HUES48 (cell line): Measurements from ENCODE around the gene TUT1.
"Not testable (repeated sequence)": the region's sequence is repeated elsewhere in the genome, so short reads cannot be mapped to it uniquely, and the experiment has no call there.

Experiments
- H3K27ac ChIP-seq: one replicate; pipeline ENCODE4 v1.7.0; 2013; ENCODE audit warnings: low read depth, low read length, inconsistent platforms
- H3K27me3 ChIP-seq: 2 replicates; pipeline ENCODE4 v1.6.1; 2013; ENCODE audit warnings: mild to moderate bottlenecking, low read length; ENCODE audit not compliant: control insufficient read depth, insufficient read depth
- H3K36me3 ChIP-seq: 2 replicates; pipeline ENCODE4 v1.6.1; 2013; ENCODE audit warnings: low read length; ENCODE audit not compliant: control insufficient read depth, insufficient read depth
- H3K4me1 ChIP-seq: 2 replicates; pipeline ENCODE4 v1.6.1; 2013; ENCODE audit warnings: mild to moderate bottlenecking, low read length; ENCODE audit not compliant: control insufficient read depth, insufficient read depth
- H3K4me3 ChIP-seq: 2 replicates; pipeline ENCODE4 v1.5.1; 2013; ENCODE audit warnings: mild to moderate bottlenecking, low read depth, low read length
- H3K9ac ChIP-seq: 2 replicates; pipeline ENCODE4 v1.6.1; 2013; ENCODE audit warnings: mild to moderate bottlenecking, low read depth, low read length, moderate library complexity
- H3K9me3 ChIP-seq: 2 replicates; pipeline ENCODE4 v1.6.1; 2013; ENCODE audit warnings: low read length; ENCODE audit not compliant: control insufficient read depth, insufficient read depth

TUT1 gene

DNA sequence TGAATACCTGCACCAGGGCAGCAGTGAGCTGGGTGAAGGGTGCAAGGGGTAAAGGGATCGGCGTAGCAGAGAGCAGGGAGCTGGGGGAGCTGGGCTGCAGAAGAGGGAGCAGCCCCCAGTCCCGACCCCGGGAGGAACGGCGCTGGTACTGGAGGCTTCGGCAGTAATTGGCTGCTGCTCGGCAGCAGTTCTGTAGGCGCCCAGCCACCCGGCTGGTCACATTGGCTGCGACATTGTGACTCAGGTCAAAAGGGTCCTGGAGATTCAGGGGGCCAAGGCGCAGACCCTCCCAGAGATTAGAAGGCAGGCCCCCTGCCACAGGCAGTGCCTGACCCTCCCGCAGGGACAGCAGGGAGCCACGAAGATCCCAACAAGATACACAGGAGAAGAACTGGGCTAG is 15.5 kb downstream of the TUT1 start:
- Histone ChIP-seq H3K4me3 (no peak overlapping the region), H3K4me1 (peaks cover 16% of the 10 kb centered on the region), H3K27ac (no peak overlapping the region), H3K9me3 (no peaks in the 10 kb centered on the region), H3K9ac (no peak overlapping the region), H3K27me3 (no peaks in the 10 kb centered on the region), H3K36me3 (peaks cover 62% of the 10 kb centered on the region)

DNA sequence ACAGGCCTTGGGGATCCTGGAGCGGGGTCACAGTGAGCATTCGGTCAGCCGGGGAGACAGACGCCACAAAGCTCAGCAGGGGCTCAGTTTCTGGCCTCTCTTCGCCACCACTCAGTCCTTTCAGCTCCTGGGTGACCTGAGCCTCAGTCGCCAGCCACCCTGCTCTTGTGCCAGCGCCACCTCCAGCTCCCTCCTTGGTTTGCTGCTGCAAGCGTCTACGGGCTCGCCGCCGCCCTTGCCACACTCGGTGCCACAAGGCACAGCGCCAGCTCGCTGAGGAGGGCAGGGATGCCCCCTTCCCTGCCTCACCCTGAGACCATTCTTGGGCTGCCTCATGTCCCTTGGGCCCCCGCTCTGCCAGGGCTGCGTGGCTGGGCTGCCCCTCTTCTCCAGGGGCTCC is 16.2 kb downstream of the TUT1 start:
- no peak overlapping the region for H3K27ac ChIP-seq
- H3K4me3 ChIP-seq, result peak overlapping the region; percentile 91
- H3K4me1 ChIP-seq, result peaks cover 16% of the 10 kb centered on the region
- no peaks in the 10 kb centered on the region for H3K27me3 ChIP-seq
- H3K9ac ChIP-seq, result no peak overlapping the region
- peaks cover 64% of the 10 kb centered on the region for H3K36me3 ChIP-seq
- no peaks in the 10 kb centered on the region for H3K9me3 ChIP-seq

- peaks cover 16% of the 10 kb centered on the region for H3K4me1 ChIP-seq
- H3K36me3 ChIP-seq, result peaks cover 65% of the 10 kb centered on the region
- peak overlapping the region; percentile 67 for H3K9ac ChIP-seq
- H3K27ac ChIP-seq, result peak overlapping the region; percentile 83
- peak overlapping the region; percentile 91 for H3K4me3 ChIP-seq
- H3K27me3 ChIP-seq, result no peaks in the 10 kb centered on the region
- no peaks in the 10 kb centered on the region for H3K9me3 ChIP-seq
Observed at GRCh38 chr11:62574363-62575071, 16.8 kb downstream of the TUT1 start.

GRCh38 chr11:62573592-62574362 is 17.5 kb downstream of the TUT1 start, which contains the start of gene EEF1G:
Gene EEF1G (minus strand): TSS chr11:62573891. CDS start chr11:62573842, 49 bp downstream.
- Histone ChIP-seq H3K27ac (peak within 1 kb of the TSS; percentile 86), H3K9ac (peak within 1 kb of the TSS; percentile 87), H3K4me1 (peaks cover 16% of the 10 kb centered on the region), H3K27me3 (no peaks in the 10 kb centered on the region), H3K9me3 (no peaks in the 10 kb centered on the region), H3K36me3 (peaks cover 66% of the 10 kb centered on the region), H3K4me3 (peak within 1 kb of the TSS; percentile 91)

- Histone ChIP-seq H3K27me3 (no peaks in the 10 kb centered on the region), H3K27ac (peak overlapping the region; percentile 86), H3K36me3 (peaks cover 65% of the 10 kb centered on the region), H3K9ac (peak overlapping the region; percentile 87), H3K4me3 (peak overlapping the region; percentile 91), H3K9me3 (no peaks in the 10 kb centered on the region), H3K4me1 (peaks cover 16% of the 10 kb centered on the region)
Observed at GRCh38 chr11:62573006-62573591, 18.2 kb downstream of the TUT1 start.

- peaks cover 68% of the 10 kb centered on the region for H3K36me3 ChIP-seq
Observed at GRCh38 chr11:62572431-62572830, 18.9 kb downstream of the TUT1 start.

DNA sequence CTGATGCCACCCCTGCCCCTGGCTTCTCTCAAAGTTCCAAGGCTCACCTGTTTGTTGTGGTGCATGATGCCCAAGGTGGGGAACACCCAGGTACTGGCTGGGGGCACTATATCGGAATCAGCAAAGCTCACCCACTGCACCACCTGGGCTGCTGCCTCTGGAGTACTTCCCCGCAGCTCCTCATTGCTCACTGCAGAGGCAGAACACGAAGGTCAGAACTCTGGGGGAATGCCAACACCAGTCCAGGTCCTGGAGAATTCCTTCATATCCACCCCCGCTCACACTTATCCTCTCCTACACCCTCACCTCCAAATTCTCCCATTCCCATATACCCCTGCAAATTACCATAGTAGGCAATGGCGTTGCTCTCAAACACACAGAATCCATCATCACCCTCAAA is 19.8 kb downstream of the TUT1 start:
- H3K4me1 ChIP-seq, result peaks cover 16% of the 10 kb centered on the region
- not testable (repeated sequence) for H3K9me3 ChIP-seq, H3K9ac ChIP-seq, H3K27me3 ChIP-seq
- H3K27ac ChIP-seq, result peak overlapping the region; percentile 24
- H3K4me3 ChIP-seq, result 0 out of 2 replicates have a peak overlapping the region, but pooled peaks have one; percentile 91
- peaks cover 68% of the 10 kb centered on the region for H3K36me3 ChIP-seq

More at GRCh38 chr11:62572431-62572830, 18.9 kb downstream of the TUT1 start:
- Histone ChIP-seq H3K4me3 (peak overlapping the region; percentile 91), H3K27me3 (no peaks in the 10 kb centered on the region), H3K4me1 (peaks cover 16% of the 10 kb centered on the region), H3K9ac (peak overlapping the region; percentile 87), H3K27ac (peak overlapping the region; percentile 55), H3K9me3 (no peaks in the 10 kb centered on the region)

GRCh38 chr11:62570903-62571302 is 20.4 kb downstream of the TUT1 start:
- Histone ChIP-seq H3K36me3 (peaks cover 68% of the 10 kb centered on the region), H3K4me1 (peaks cover 16% of the 10 kb centered on the region)
- H3K4me3 ChIP-seq, H3K27me3 ChIP-seq, H3K9ac ChIP-seq, H3K9me3 ChIP-seq, H3K27ac ChIP-seq: not testable (repeated sequence)

GRCh38 chr11:62569611-62570010 is 21.7 kb downstream of the TUT1 start:
- Histone ChIP-seq H3K27ac (no peak overlapping the region), H3K27me3 (no peaks in the 10 kb centered on the region), H3K9me3 (no peaks in the 10 kb centered on the region), H3K4me3 (no peak overlapping the region), H3K36me3 (peaks cover 80% of the 10 kb centered on the region), H3K4me1 (peaks cover 10% of the 10 kb centered on the region), H3K9ac (no peak overlapping the region)

DNA sequence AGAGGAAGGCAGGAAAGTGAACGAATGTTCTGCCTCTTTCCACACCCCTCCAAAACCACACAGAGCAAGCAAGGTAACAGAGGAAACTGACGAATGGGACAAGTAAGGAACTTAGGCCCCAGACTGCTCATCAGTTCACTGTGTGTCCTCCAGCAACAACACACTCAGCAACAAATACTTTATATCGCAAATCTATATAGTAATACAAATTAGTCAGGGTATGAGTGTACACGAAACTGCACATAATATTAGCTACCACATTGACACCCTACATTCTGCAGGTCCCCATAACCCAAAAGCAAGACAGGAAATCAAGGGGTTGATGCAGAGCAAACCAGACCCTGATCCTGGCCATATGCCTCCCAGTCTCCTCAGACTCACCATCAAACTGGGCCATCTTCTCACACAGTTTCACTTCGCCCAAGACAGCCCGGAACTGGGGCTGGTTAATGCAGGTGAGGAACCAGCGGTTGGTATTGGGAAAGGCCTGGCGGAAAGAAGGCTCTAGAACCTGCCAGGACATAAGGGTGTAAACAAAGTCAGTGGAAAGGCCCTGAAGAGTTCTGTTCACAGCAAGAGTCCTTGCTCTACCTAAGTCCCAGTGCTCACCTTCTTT is 24.2 kb downstream of the TUT1 start:
- peaks cover 93% of the 10 kb centered on the region for H3K36me3 ChIP-seq
- peaks cover 9% of the 10 kb centered on the region; the same call in 1 of the 2 replicates for H3K4me1 ChIP-seq
- no peaks in the 10 kb centered on the region for H3K9me3 ChIP-seq
- no peak overlapping the region for H3K27ac ChIP-seq
- H3K4me3 ChIP-seq, result no peak overlapping the region
- H3K9ac ChIP-seq, result no peak overlapping the region
- H3K27me3 ChIP-seq, result no peaks in the 10 kb centered on the region
